IMR-90 (cell line): Measurements from ENCODE around the gene PRSS3. TPM values are rescaled to one million over a fixed set of nuclear protein-coding genes. Genes with fewer than 3 reads are reported as not detected.

Experiments
- ATAC-seq: fragments of 200-7000 bp; cut with Tn5 transposase; 2 replicates; pipeline ENCODE4 v1.9.1; 2020; ENCODE audit warnings: low read depth, mild to moderate bottlenecking, moderate library complexity
- BruUV-seq: library from RNA; stranded (reverse); fragments of 400-500 nt; replicated peaks from 2 replicates; lab custom pipeline; 2021; lab: Mats Ljungman, UMichigan
- CTCF ChIA-PET: fragments of 300-600 bp; formaldehyde crosslinking; extraction: SDS; loops from one replicate; lab custom pipeline; 2021; ENCODE audit warnings: antibody characterized with exemption; lab: Yijun Ruan, JAX
- POLR2A ChIA-PET: fragments of 300-600 bp; sonication (Branson Sonifier 250); formaldehyde crosslinking; loops from one replicate; lab custom pipeline; 2022; ENCODE audit warnings: antibody characterized with exemption; ENCODE audit not compliant: unreplicated experiment; lab: Charles Lee
- DNase-seq: peaks from one replicate; pipeline ENCODE4 v3.0.0; 2013
- H2AFZ ChIP-seq: replicated peaks from 2 replicates; pipeline ENCODE3; 2013; ENCODE audit warnings: low read length, mild to moderate bottlenecking; ENCODE audit not compliant: poor library complexity
- H2AK5ac ChIP-seq: 2 replicates; pipeline ENCODE4 v1.6.1; 2013; ENCODE audit warnings: low read depth, low read length, inconsistent platforms
- H2AK9ac ChIP-seq: replicated peaks from 2 replicates; pipeline ENCODE3; 2013; ENCODE audit warnings: mild to moderate bottlenecking, low read depth, low read length, moderate library complexity; ENCODE audit not compliant: poor library complexity
- H2BK120ac ChIP-seq: 2 replicates; pipeline ENCODE4 v1.6.1; 2013; ENCODE audit warnings: low read depth, low read length, inconsistent platforms
- H2BK15ac ChIP-seq: 3 replicates; pipeline ENCODE4 v1.6.1; 2013; ENCODE audit warnings: low read depth, low read length, inconsistent platforms
- H2BK20ac ChIP-seq: 2 replicates; pipeline ENCODE4 v1.6.1; 2013; ENCODE audit warnings: low read depth, mild to moderate bottlenecking, inconsistent platforms, low read length, moderate library complexity
- H2BK5ac ChIP-seq: 2 replicates; pipeline ENCODE4 v1.6.1; 2013; ENCODE audit warnings: mild to moderate bottlenecking, low read depth, low read length, inconsistent platforms; ENCODE audit not compliant: poor library complexity, severe bottlenecking
- H3K14ac ChIP-seq: replicated peaks from 2 replicates; pipeline ENCODE4 v1.6.1; 2013; ENCODE audit warnings: low read depth, low read length, inconsistent platforms
- H3K18ac ChIP-seq: 2 replicates; pipeline ENCODE4 v1.6.1; 2013; ENCODE audit warnings: low read depth, low read length, control low read depth
- H3K23ac ChIP-seq: 2 replicates; pipeline ENCODE4 v1.6.1; 2013; ENCODE audit warnings: low read depth, low read length, inconsistent platforms
- H3K27ac ChIP-seq: 2 replicates; pipeline ENCODE4 v1.5.1; 2013; ENCODE audit warnings: mild to moderate bottlenecking, control low read depth, low read length; ENCODE audit not compliant: insufficient read depth
- H3K27me3 ChIP-seq: 2 replicates; pipeline ENCODE4 v1.6.1; 2013; ENCODE audit warnings: low read length; ENCODE audit not compliant: control insufficient read depth, insufficient read depth
- H3K36me3 ChIP-seq: 2 replicates; pipeline ENCODE4 v1.6.1; 2013; ENCODE audit warnings: low read length, mixed read lengths; ENCODE audit not compliant: control insufficient read depth, insufficient read depth
- H3K4ac ChIP-seq: 2 replicates; pipeline ENCODE4 v1.6.1; 2013; ENCODE audit warnings: low read depth, low read length, inconsistent platforms
- H3K4me1 ChIP-seq: 2 replicates; pipeline ENCODE4 v1.6.1; 2013; ENCODE audit warnings: low read length, mixed read lengths; ENCODE audit not compliant: control insufficient read depth, insufficient read depth
- H3K4me2 ChIP-seq: 2 replicates; pipeline ENCODE4 v1.6.1; 2013; ENCODE audit warnings: low read depth, mild to moderate bottlenecking, control low read depth, low read length, moderate library complexity
- H3K4me3 ChIP-seq: 2 replicates; pipeline ENCODE4 v1.5.1; 2013; ENCODE audit warnings: low read depth, mild to moderate bottlenecking, control low read depth, low read length, moderate library complexity; ENCODE audit not compliant: insufficient read depth
- H3K56ac ChIP-seq: 2 replicates; pipeline ENCODE4 v1.6.1; 2013; ENCODE audit warnings: low read length, inconsistent platforms; ENCODE audit not compliant: insufficient read depth; ENCODE audit errors: extremely low read depth
- H3K79me1 ChIP-seq, 2 experiments: 2 replicates each; pipeline ENCODE4 v1.6.1; 2013; ENCODE audit warnings: low read length in 2 of 2, inconsistent platforms in 1 of 2, low read depth in 1 of 2
- H3K9ac ChIP-seq: 2 replicates; pipeline ENCODE4 v1.6.1; 2013; ENCODE audit warnings: low read depth, low read length, control low read depth
- H3K9me1 ChIP-seq: 2 replicates; pipeline ENCODE4 v1.6.1; 2013; ENCODE audit warnings: low read length, inconsistent platforms; ENCODE audit not compliant: insufficient read depth
- H3K9me3 ChIP-seq: 2 replicates; pipeline ENCODE4 v1.6.1; 2013; ENCODE audit warnings: low read length; ENCODE audit not compliant: control insufficient read depth, insufficient read depth
- H4K20me1 ChIP-seq: 2 replicates; pipeline ENCODE4 v1.6.1; 2013; ENCODE audit warnings: low read length, inconsistent platforms; ENCODE audit not compliant: insufficient read depth
- H4K5ac ChIP-seq: 2 replicates; pipeline ENCODE4 v1.6.1; 2013; ENCODE audit warnings: mild to moderate bottlenecking, low read depth, low read length, control low read depth
- H4K8ac ChIP-seq, 2 experiments: 2 replicates each; pipeline ENCODE4 v1.6.1; 2013; ENCODE audit warnings: low read depth in 2 of 2, low read length in 2 of 2, control low read depth in 1 of 2, inconsistent platforms in 1 of 2
- H4K91ac ChIP-seq: 2 replicates; pipeline ENCODE4 v1.6.1; 2013; ENCODE audit warnings: low read depth, low read length, inconsistent platforms; ENCODE audit not compliant: insufficient read depth
- BHLHE40 ChIP-seq: fragments of 150-350 bp; IDR thresholded peaks from 2 replicates; pipeline ENCODE4 v1.6.1; 2016; ENCODE audit warnings: mild to moderate bottlenecking, low read depth, low read length
- CEBPB ChIP-seq: IDR thresholded peaks from 2 replicates; pipeline ENCODE4 v1.6.1; 2012; ENCODE audit warnings: low read depth, low read length, improper control_type of control experiment
- CHD1 ChIP-seq: IDR thresholded peaks from 2 replicates; pipeline ENCODE4 v1.6.1; 2012; ENCODE audit warnings: low read depth, low read length, improper control_type of control experiment
- ELK1 ChIP-seq: fragments of 150-350 bp; IDR thresholded peaks from 2 replicates; pipeline ENCODE4 v1.6.1; 2016; ENCODE audit warnings: low read depth, mild to moderate bottlenecking, low read length, moderate library complexity, borderline replicate concordance
- FOS ChIP-seq: fragments of 150-350 bp; IDR thresholded peaks from 2 replicates; pipeline ENCODE4 v1.6.1; 2016; ENCODE audit warnings: low read depth, low read length
- MAFK ChIP-seq: IDR thresholded peaks from 2 replicates; pipeline ENCODE4 v1.6.1; 2012; ENCODE audit warnings: low read depth, low read length, improper control_type of control experiment
- MAZ ChIP-seq: IDR thresholded peaks from 2 replicates; pipeline ENCODE4 v1.6.1; 2012; ENCODE audit warnings: low read depth, mild to moderate bottlenecking, low read length, improper control_type of control experiment, moderate library complexity, borderline replicate concordance
- NFE2L2 ChIP-seq: fragments of 150-350 bp; IDR thresholded peaks from 2 replicates; pipeline ENCODE4 v1.6.1; 2016; ENCODE audit warnings: low read depth, mild to moderate bottlenecking, low read length
- POLR2A ChIP-seq: IDR thresholded peaks from 2 replicates; pipeline ENCODE4 v1.6.1; 2012; ENCODE audit warnings: mild to moderate bottlenecking, low read depth, low read length
- RAD21 ChIP-seq: IDR thresholded peaks from 2 replicates; pipeline ENCODE4 v1.6.1; 2012; ENCODE audit warnings: low read length, improper control_type of control experiment
- RCOR1 ChIP-seq: IDR thresholded peaks from 2 replicates; pipeline ENCODE4 v1.6.1; 2012; ENCODE audit warnings: mild to moderate bottlenecking, low read length, improper control_type of control experiment; ENCODE audit not compliant: insufficient replicate concordance
- RFX5 ChIP-seq: IDR thresholded peaks from 2 replicates; pipeline ENCODE4 v1.8.0; 2012; ENCODE audit warnings: low read depth, mild to moderate bottlenecking, low read length, moderate library complexity
- SMC3 ChIP-seq: fragments of 150-350 bp; IDR thresholded peaks from 2 replicates; pipeline ENCODE4 v1.6.1; 2016; ENCODE audit warnings: low read depth, mild to moderate bottlenecking, antibody characterized with exemption, low read length, moderate library complexity
- USF2 ChIP-seq: fragments of 150-350 bp; IDR thresholded peaks from 2 replicates; pipeline ENCODE4 v1.6.1; 2017; ENCODE audit warnings: mild to moderate bottlenecking, antibody characterized with exemption, low read length, low read depth
- WGBS, 2 experiments: methylation state at CpG; one replicate each; pipeline versions ENCODE4 v1.1.5 to v1.1.7; 2013; ENCODE audit warnings: missing lambda C conversion rate in 2 of 2; ENCODE audit not compliant: insufficient read length in 1 of 2; ENCODE audit errors: extremely low coverage in 2 of 2; 5-methylcytosine and 5-hydroxymethylcytosine counted together
- dilution Hi-C: fragments of 300-500 bp; cut with HindIII; formaldehyde crosslinking; loops from one replicate; pipeline ENCODE4 v1.14.3; 2018; ENCODE audit warnings: low sequenced_read_pairs; ENCODE audit not compliant: unreplicated experiment
- in situ Hi-C: fragments of 300-500 bp; cut with MboI; formaldehyde crosslinking; loops from 3 replicates; pipeline ENCODE4 v1.14.3; 2019; ENCODE audit warnings: low sequenced_read_pairs, inconsistent platforms, mixed read lengths
- intact Hi-C: fragments of 100-400 bp; cut with micrococcal nuclease; formaldehyde crosslinking; loops from 2 replicates; pipeline ENCODE4 v1.10.0; 2022
- polyA plus RNA-seq, 3 experiments: library from polyadenylated mRNA; depleted of rRNA; stranded (reverse); fragments of >200 nt; gene quantifications; 2 replicates each; pipeline ENCODE4 v1.2.3, GENCODE V29; 2012; ENCODE audit warnings: low replicate concordance in 1 of 3
- total RNA-seq: library from RNA; depleted of rRNA; stranded (reverse); fragments of >200 nt; gene quantifications from 2 replicates; pipeline ENCODE4 v1.2.3, GENCODE V29; 2012

The PRSS3 gene
- total and polyA plus RNA-seq, 2 of the 4 experiments (the other 2 are of a cell fraction): 7.0 to 26.9 TPM

GRCh38 chr9:33787839-33788238, 7.5 kb upstream of the PRSS3 start:
- TF ChIP-seq MAZ: no peak
- no peak for TF ChIP-seq FOS
- no peak for TF ChIP-seq RCOR1
- no peak for TF ChIP-seq USF2
- no peak for TF ChIP-seq CHD1
- TF ChIP-seq MAFK: no peak
- no peak for TF ChIP-seq POLR2A
- no peak for TF ChIP-seq SMC3
- TF ChIP-seq ELK1: no peak
- TF ChIP-seq CEBPB: no peak
- TF ChIP-seq RFX5: no peak
- no peak for TF ChIP-seq BHLHE40
- TF ChIP-seq RAD21: no peak
- no peak for TF ChIP-seq NFE2L2
- Histone ChIP-seq H3K27me3 (peaks cover 16% of the 10 kb centered on the region), H3K4me3 (no peak overlapping the region), H4K8ac (no peak overlapping the region), H3K27ac (no peak overlapping the region), H3K23ac (no peak overlapping the region), H3K9me3 (no peaks in the 10 kb centered on the region), H3K79me1 (no peaks in the 10 kb centered on the region), H4K5ac (no peak overlapping the region), H2AFZ (no peak overlapping the region), H3K56ac (no peak overlapping the region), H3K4me2 (no peak overlapping the region), H4K91ac (no peak overlapping the region), H2BK5ac (no peak overlapping the region), H2BK15ac (no peak overlapping the region), H4K20me1 (no peaks in the 10 kb centered on the region), H2BK20ac (no peak overlapping the region), H2AK5ac (no peak overlapping the region), H3K4ac (no peak overlapping the region), H3K9me1 (peaks cover 3% of the 10 kb centered on the region), H2BK120ac (no peak overlapping the region), H3K14ac (no peak overlapping the region), H3K9ac (no peak overlapping the region), H3K36me3 (no peaks in the 10 kb centered on the region), H2AK9ac (no peak overlapping the region), H3K18ac (no peak overlapping the region), H3K4me1 (peaks cover 4% of the 10 kb centered on the region; the same call in 1 of the 2 replicates)
- DNase-seq (no peak), ATAC-seq (no peak)
- dilution Hi-C loops: no loop called here
- no TSS peak for BruUV-seq
- intact Hi-C loops: no loop called here
- ChIA-PET CTCF (interaction anchor here (1.4 kb wide), 1 partner anchor 10 kb away, joined by 5 read pairs; no protein-coding TSS in a partner anchor), POLR2A (no interaction called here)
- no CpG with 5 or more reads among the region's 1 CpG for WGBS, 2 experiments
- in situ Hi-C loops: no loop called here
